K562 (cell line): ENCODE measurements around the gene LPCAT3. TPM values are rescaled to one million over a fixed set of nuclear protein-coding genes. Genes with fewer than 3 reads are reported as not detected.

Experiments
- BCOR ChIP-seq: fragments of 450-650 bp; IDR thresholded peaks from 2 replicates; pipeline ENCODE4 v1.6.1; 2016
- C11orf30 ChIP-seq: fragments of 450-650 bp; IDR thresholded peaks from 2 replicates; pipeline ENCODE4 v1.6.1; 2016; ENCODE audit warnings: low read depth, mild to moderate bottlenecking
- GATAD2B ChIP-seq: fragments of 450-650 bp; IDR thresholded peaks from 2 replicates; pipeline ENCODE4 v1.6.1; 2017; ENCODE audit warnings: mild to moderate bottlenecking, borderline replicate concordance
- GTF2F1 ChIP-seq: IDR thresholded peaks from 2 replicates; pipeline ENCODE4 v1.6.1; 2011; ENCODE audit warnings: low read depth, low read length, improper control_type of control experiment
- HSF4 ChIP-seq: fragments of 250-450 bp; sonication (Bioruptor Pico); IDR thresholded peaks from 2 replicates; pipeline ENCODE4 v2.1.2; 2022; ENCODE audit warnings: mild to moderate bottlenecking, moderate library complexity, borderline replicate concordance
- IRF2 ChIP-seq: sonication (generic); formaldehyde crosslinking; IDR thresholded peaks from 2 replicates; pipeline ENCODE4 v1.8.1; 2022; ENCODE audit warnings: mild to moderate bottlenecking, missing genetic modification reagents
- JUND ChIP-seq, 2 experiments: IDR thresholded peaks; 2 replicates in 1 of 2; 3 replicates in 1 of 2; pipeline ENCODE4 v1.6.1; 2011; ENCODE audit warnings: borderline replicate concordance in 2 of 2, low read depth in 2 of 2, low read length in 2 of 2, improper control_type of control experiment in 1 of 2, missing biosample characterization in 1 of 2, missing genetic modification characterization in 1 of 2, missing genetic modification reagents in 1 of 2
- MAFF ChIP-seq: IDR thresholded peaks from 2 replicates; pipeline ENCODE4 v1.6.1; 2012; ENCODE audit warnings: low read length, improper control_type of control experiment
- MAFK ChIP-seq: IDR thresholded peaks from 2 replicates; pipeline ENCODE4 v1.6.1; 2011; ENCODE audit warnings: low read length, improper control_type of control experiment
- MCM2 ChIP-seq: fragments of 450-650 bp; IDR thresholded peaks from 2 replicates; pipeline ENCODE4 v1.6.1; 2017; ENCODE audit warnings: low read depth, mild to moderate bottlenecking
- NFE2 ChIP-seq: IDR thresholded peaks from 2 replicates; pipeline ENCODE4 v1.6.1; 2014; ENCODE audit warnings: antibody characterized with exemption, low read depth
- NFRKB ChIP-seq: fragments of 450-650 bp; IDR thresholded peaks from 2 replicates; pipeline ENCODE4 v1.6.1; 2016; ENCODE audit warnings: low read depth
- POLR2B ChIP-seq: fragments of 450-650 bp; IDR thresholded peaks from 2 replicates; pipeline ENCODE4 v1.6.1; 2018; ENCODE audit warnings: low read depth; ENCODE audit not compliant: partially characterized antibody
- RUNX1 ChIP-seq: sonication (generic); IDR thresholded peaks from 2 replicates; pipeline ENCODE4 v1.6.1; 2016; ENCODE audit warnings: antibody characterized with exemption, low read depth
- SMARCB1 ChIP-seq: IDR thresholded peaks from 2 replicates; pipeline ENCODE4 v1.6.1; 2011; ENCODE audit warnings: improper control_type of control experiment, low read depth; ENCODE audit not compliant: insufficient read length
- SMC3 ChIP-seq: conservative IDR thresholded peaks from 2 replicates; pipeline ENCODE4 v1.6.1; 2011; ENCODE audit warnings: low read depth, low read length, improper control_type of control experiment; ENCODE audit not compliant: insufficient read depth
- YBX1 ChIP-seq: fragments of 450-650 bp; IDR thresholded peaks from 2 replicates; pipeline ENCODE4 v1.7.1; 2016; ENCODE audit warnings: mild to moderate bottlenecking
- ZKSCAN1 ChIP-seq: fragments of 150-350 bp; IDR thresholded peaks from 2 replicates; pipeline ENCODE4 v1.6.1; 2016; ENCODE audit warnings: low read depth, low read length
- ZNF316 ChIP-seq: fragments of 450-650 bp; IDR thresholded peaks from 2 replicates; pipeline ENCODE4 v1.6.1; 2016
- polyA plus RNA-seq, 8 experiments: library from polyadenylated mRNA; depleted of rRNA in 4 of 8; stranded (reverse) in 5 of 8; unstranded in 3 of 8; fragments of >200 nt; fragmentation: Nextera tagmentation in 2 of 8; fragmentation: Illumina TruSeq in 1 of 8; extraction: Ambion mirVana in 2 of 8; extraction: Trizol in 1 of 8; gene quantifications; 2 replicates each; pipeline versions ENCODE4 v1.2.1 to v1.2.3, GENCODE V29; 2011 to 2014; ENCODE audit warnings: inconsistent platforms in 1 of 8, missing spikeins in 1 of 8
- total RNA-seq, 7 experiments: library from RNA; depleted of rRNA in 6 of 7; stranded (reverse); fragments of >200 nt in 6 of 7; fragmentation: Illumina TruSeq in 2 of 7; extraction: Trizol in 2 of 7; gene quantifications; 2 replicates each; pipeline versions ENCODE4 v1.2.1 to v1.2.3, GENCODE V29; 2011 to 2021; ENCODE audit warnings: low replicate concordance in 1 of 7
- TF ChIP-seq, protein P1 (sequence below): fragments of 250-450 bp; sonication (Bioruptor Pico); IDR thresholded peaks from 2 replicates; pipeline ENCODE4 v1.5.0; 2021
- TF ChIP-seq, protein P2 (sequence below): fragments of 250-450 bp; sonication (Bioruptor Pico); IDR thresholded peaks from 2 replicates; pipeline ENCODE4 v1.5.0; 2022; ENCODE audit warnings: mild to moderate bottlenecking
- TF ChIP-seq, protein P3 (sequence below): sonication (generic); formaldehyde crosslinking; IDR thresholded peaks from 2 replicates; pipeline ENCODE4 v1.8.0; 2022; ENCODE audit warnings: mild to moderate bottlenecking, missing genetic modification reagents
- TF ChIP-seq, protein P4 (sequence below), 3 experiments: IDR thresholded peaks in 2 of 3; conservative IDR thresholded peaks in 1 of 3; 2 replicates each; pipeline ENCODE4 v1.5.1; 2011 to 2012; ENCODE audit warnings: low read length in 3 of 3, mild to moderate bottlenecking in 3 of 3, control low read depth in 2 of 3, improper control_type of control experiment in 1 of 3, inconsistent platforms in 1 of 3, low read depth in 1 of 3, mixed read lengths in 1 of 3, moderate library complexity in 1 of 3; ENCODE audit not compliant: insufficient read depth in 2 of 3

The LPCAT3 gene
- total and polyA plus RNA-seq, 9 of the 15 experiments (the other 6 are each of a cell fraction or from before 2014, with no cell fraction given), result 4.9 to 52.5 (median 25.3) TPM

DNA sequence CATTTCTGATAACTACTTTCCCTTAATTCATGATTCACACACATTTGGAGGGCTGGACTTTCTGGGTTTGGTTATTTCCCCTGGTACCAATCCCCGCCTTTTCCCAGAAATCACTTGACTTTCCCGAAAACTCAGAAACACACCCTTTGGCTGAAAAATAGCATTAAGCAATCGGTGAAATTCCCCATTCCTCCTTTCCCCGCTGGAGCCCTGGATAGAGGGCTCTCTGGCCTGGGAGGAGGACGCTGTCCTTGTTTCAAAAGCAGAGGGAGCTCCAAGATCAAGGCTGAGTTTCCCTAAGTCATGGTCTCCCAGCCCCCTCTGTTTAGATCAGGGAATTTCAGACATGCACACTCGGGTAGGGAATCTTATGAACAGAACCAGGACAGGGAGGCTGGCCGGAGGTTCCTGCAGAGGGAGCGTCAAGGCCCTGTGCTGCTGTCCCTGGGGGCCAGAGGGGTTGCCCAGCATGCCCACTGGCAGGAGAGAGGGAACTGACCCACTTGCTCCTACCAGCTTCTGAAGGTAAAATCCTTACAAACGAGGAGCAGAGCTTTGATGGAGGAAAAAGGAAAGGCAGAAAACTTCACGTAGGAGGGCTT lies 42.2 kb upstream of the LPCAT3 start, which contains the start of gene C1S (continued):
- TF ChIP-seq, protein P1, sequence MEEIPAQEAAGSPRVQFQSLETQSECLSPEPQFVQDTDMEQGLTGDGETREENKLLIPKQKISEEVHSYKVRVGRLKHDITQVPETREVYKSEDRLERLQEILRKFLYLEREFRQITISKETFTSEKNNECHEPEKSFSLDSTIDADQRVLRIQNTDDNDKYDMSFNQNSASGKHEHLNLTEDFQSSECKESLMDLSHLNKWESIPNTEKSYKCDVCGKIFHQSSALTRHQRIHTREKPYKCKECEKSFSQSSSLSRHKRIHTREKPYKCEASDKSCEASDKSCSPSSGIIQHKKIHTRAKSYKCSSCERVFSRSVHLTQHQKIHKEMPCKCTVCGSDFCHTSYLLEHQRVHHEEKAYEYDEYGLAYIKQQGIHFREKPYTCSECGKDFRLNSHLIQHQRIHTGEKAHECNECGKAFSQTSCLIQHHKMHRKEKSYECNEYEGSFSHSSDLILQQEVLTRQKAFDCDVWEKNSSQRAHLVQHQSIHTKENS, result no peak
- TF ChIP-seq POLR2B, result no peak
- TF ChIP-seq HSF4 (CRISPR knock-in tag), result no peak
- TF ChIP-seq, protein P2, sequence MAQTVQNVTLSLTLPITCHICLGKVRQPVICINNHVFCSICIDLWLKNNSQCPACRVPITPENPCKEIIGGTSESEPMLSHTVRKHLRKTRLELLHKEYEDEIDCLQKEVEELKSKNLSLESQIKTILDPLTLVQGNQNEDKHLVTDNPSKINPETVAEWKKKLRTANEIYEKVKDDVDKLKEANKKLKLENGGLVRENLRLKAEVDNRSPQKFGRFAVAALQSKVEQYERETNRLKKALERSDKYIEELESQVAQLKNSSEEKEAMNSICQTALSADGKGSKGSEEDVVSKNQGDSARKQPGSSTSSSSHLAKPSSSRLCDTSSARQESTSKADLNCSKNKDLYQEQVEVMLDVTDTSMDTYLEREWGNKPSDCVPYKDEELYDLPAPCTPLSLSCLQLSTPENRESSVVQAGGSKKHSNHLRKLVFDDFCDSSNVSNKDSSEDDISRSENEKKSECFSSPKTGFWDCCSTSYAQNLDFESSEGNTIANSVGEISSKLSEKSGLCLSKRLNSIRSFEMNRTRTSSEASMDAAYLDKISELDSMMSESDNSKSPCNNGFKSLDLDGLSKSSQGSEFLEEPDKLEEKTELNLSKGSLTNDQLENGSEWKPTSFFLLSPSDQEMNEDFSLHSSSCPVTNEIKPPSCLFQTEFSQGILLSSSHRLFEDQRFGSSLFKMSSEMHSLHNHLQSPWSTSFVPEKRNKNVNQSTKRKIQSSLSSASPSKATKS (CRISPR knock-in tag), result no peak
- peak; percentile 20; the same call in 1 of the 2 replicates for TF ChIP-seq ZNF316
- TF ChIP-seq ZKSCAN1, result no peak
- peak; percentile 93 for TF ChIP-seq NFE2
- TF ChIP-seq, protein P3, sequence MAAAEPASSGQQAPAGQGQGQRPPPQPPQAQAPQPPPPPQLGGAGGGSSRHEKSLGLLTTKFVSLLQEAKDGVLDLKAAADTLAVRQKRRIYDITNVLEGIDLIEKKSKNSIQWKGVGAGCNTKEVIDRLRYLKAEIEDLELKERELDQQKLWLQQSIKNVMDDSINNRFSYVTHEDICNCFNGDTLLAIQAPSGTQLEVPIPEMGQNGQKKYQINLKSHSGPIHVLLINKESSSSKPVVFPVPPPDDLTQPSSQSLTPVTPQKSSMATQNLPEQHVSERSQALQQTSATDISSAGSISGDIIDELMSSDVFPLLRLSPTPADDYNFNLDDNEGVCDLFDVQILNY, result no peak
- no peak for TF ChIP-seq NFRKB
- TF ChIP-seq JUND (IDR thresholded peaks at IDR 0.05; ENCODE audit: borderline replicate concordance, low read depth, low read length), result no peak
- TF ChIP-seq JUND (tag; IDR thresholded peaks at IDR 0.05; ENCODE audit: borderline replicate concordance, low read depth, low read length), result 0 out of 3 replicates have a peak, but pooled peaks have one; percentile 31
- TF ChIP-seq C11orf30, result peak; percentile 57
- peak; percentile 53; the same call in 1 of the 2 replicates for TF ChIP-seq SMC3
- no peak for TF ChIP-seq IRF2 (CRISPR knock-in tag)
- no peak for TF ChIP-seq MCM2
- TF ChIP-seq, protein P4, sequence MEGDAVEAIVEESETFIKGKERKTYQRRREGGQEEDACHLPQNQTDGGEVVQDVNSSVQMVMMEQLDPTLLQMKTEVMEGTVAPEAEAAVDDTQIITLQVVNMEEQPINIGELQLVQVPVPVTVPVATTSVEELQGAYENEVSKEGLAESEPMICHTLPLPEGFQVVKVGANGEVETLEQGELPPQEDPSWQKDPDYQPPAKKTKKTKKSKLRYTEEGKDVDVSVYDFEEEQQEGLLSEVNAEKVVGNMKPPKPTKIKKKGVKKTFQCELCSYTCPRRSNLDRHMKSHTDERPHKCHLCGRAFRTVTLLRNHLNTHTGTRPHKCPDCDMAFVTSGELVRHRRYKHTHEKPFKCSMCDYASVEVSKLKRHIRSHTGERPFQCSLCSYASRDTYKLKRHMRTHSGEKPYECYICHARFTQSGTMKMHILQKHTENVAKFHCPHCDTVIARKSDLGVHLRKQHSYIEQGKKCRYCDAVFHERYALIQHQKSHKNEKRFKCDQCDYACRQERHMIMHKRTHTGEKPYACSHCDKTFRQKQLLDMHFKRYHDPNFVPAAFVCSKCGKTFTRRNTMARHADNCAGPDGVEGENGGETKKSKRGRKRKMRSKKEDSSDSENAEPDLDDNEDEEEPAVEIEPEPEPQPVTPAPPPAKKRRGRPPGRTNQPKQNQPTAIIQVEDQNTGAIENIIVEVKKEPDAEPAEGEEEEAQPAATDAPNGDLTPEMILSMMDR (IDR thresholded peaks at IDR 0.05 in 2 of 3, conservative IDR thresholded peaks at IDR 0.05 in 1 of 3; ENCODE audit: insufficient read depth in 2 of 3, low read depth in 1 of 3, low read length in 3 of 3), result peak; percentile 65 to 79 (median 68)
- no peak for TF ChIP-seq BCOR
- TF ChIP-seq GATAD2B, result no peak
- peak; percentile 68 for TF ChIP-seq MAFK
- no peak for TF ChIP-seq RUNX1
- no peak for TF ChIP-seq YBX1
- TF ChIP-seq SMARCB1, result no peak
- TF ChIP-seq GTF2F1, result no peak
- peak; percentile 69 for TF ChIP-seq MAFF
